ENCODE results near the gene SLC36A1. TPM values are rescaled to one million over a fixed set of nuclear protein-coding genes. Genes with fewer than 3 reads are reported as not detected.

SLC36A1 gene
- total RNA-seq (1 to 10 TPM; 5.2 to 7.8 TPM), polyA plus RNA-seq (1 to 10 TPM in 1 of 2 donors, under 1 TPM in 1; 0.80 to 2.1 TPM)

GRCh38 chr5:151447174-151448037 lies at the start of gene SLC36A1:
Gene SLC36A1 (plus strand): TSS chr5:151447603. CDS start chr5:151458793, 11,190 bp downstream.
- peak; percentile 85 to 89 (median 86) for DNase-seq
- H3K27ac ChIP-seq (ENCODE audit: low read depth, low read length), result peak within 1 kb of the TSS; percentile 64
- POLR2A ChIA-PET (ENCODE audit: partially characterized antibody), result interaction anchor here (1.4 to 3.4 kb wide), 2 partner anchors 204 to 324 kb away, joined by 12 read pairs; partner anchors contain the start of gene G3BP1
- peaks cover 3% of the 10 kb centered on the region for H3K27me3 ChIP-seq (ENCODE audit: insufficient read depth, low read length)
- CTCF ChIA-PET (ENCODE audit: partially characterized antibody), result interaction anchor here (0.6 to 6.2 kb wide), 29 partner anchors 9 to 1067 kb away, joined by 3 to 99 read pairs (median 4); no protein-coding TSS in a partner anchor
- peak within 1 kb of the TSS; percentile 92 to 99 (median 98) for H3K4me3 Mint-ChIP-seq
- H3K9me3 ChIP-seq (ENCODE audit: control insufficient read depth in 1 of 2, low read length in 2 of 2), result no peaks in the 10 kb centered on the region
- peaks cover 0 to 4% of the 10 kb centered on the region in 2 donors for H3K36me3 Mint-ChIP-seq
- intact Hi-C loops (cut with micrococcal nuclease), result loop anchor here (1.0 to 2.0 kb wide), 6 partner anchors 53 to 901 kb away; partner anchors contain the start of gene G3BP1
- peaks cover 23% of the 10 kb centered on the region for H3K4me1 ChIP-seq (ENCODE audit: insufficient read depth, low read length)
- no peaks in the 10 kb centered on the region for H3K9me3 Mint-ChIP-seq
- H3K27ac Mint-ChIP-seq, result peak within 1 kb of the TSS; percentile 80 to 97 (median 95)
- peaks cover 9 to 16% of the 10 kb centered on the region in 2 donors for H3K27me3 Mint-ChIP-seq
- H3K4me1 Mint-ChIP-seq, result peaks cover 12 to 27% (median 15%) of the 10 kb centered on the region in 4 donors
- H3K36me3 ChIP-seq (ENCODE audit: insufficient read depth, low read length), result no peaks in the 10 kb centered on the region
- peak within 1 kb of the TSS; percentile 48 to 97 for H3K4me3 ChIP-seq (ENCODE audit: low read length in 2 of 2)

GRCh38 chr5:151405334-151406160 lies 41.9 kb upstream of the SLC36A1 start:
- no peak overlapping the region for H3K27ac Mint-ChIP-seq
- peaks cover 0 to 4% (median 0%) of the 10 kb centered on the region in 8 donors for H3K9me3 Mint-ChIP-seq
- H3K27me3 Mint-ChIP-seq, result peaks cover 21 to 45% of the 10 kb centered on the region in 2 donors
- H3K9me3 ChIP-seq (ENCODE audit: control insufficient read depth in 1 of 2, low read length in 2 of 2), result no peaks in the 10 kb centered on the region
- DNase-seq, result no peak
- ChIA-PET POLR2A (ENCODE audit: partially characterized antibody) (no interaction called here), CTCF (ENCODE audit: partially characterized antibody) (no interaction called here)
- intact Hi-C loops (cut with micrococcal nuclease), result no loop called here
- H3K27ac ChIP-seq (ENCODE audit: low read depth, low read length), result no peak overlapping the region
- H3K36me3 Mint-ChIP-seq, result no peaks in the 10 kb centered on the region
- H3K36me3 ChIP-seq (ENCODE audit: insufficient read depth, low read length), result no peaks in the 10 kb centered on the region
- no peaks in the 10 kb centered on the region for H3K4me1 ChIP-seq (ENCODE audit: insufficient read depth, low read length)
- no peak overlapping the region for H3K4me3 ChIP-seq (ENCODE audit: low read length in 2 of 2)
- peaks cover 0 to 1% (median 0%) of the 10 kb centered on the region in 4 donors for H3K4me1 Mint-ChIP-seq
- H3K4me3 Mint-ChIP-seq, result no peak overlapping the region
- peaks cover 3% of the 10 kb centered on the region for H3K27me3 ChIP-seq (ENCODE audit: insufficient read depth, low read length)

- H3K4me1 ChIP-seq (ENCODE audit: insufficient read depth, low read length), result no peaks in the 10 kb centered on the region
- H3K27me3 ChIP-seq (ENCODE audit: insufficient read depth, low read length), result peaks cover 3% of the 10 kb centered on the region
- H3K9me3 ChIP-seq (ENCODE audit: control insufficient read depth in 1 of 2, low read length in 2 of 2), result no peaks in the 10 kb centered on the region
- peaks cover 0 to 4% (median 0%) of the 10 kb centered on the region in 8 donors for H3K9me3 Mint-ChIP-seq
- DNase-seq, result no peak
- H3K27ac ChIP-seq (ENCODE audit: low read depth, low read length), result no peak overlapping the region
- H3K36me3 Mint-ChIP-seq, result no peaks in the 10 kb centered on the region
- CTCF ChIA-PET (ENCODE audit: partially characterized antibody), result no interaction called here
- H3K4me3 Mint-ChIP-seq, result no peak overlapping the region
- no peak overlapping the region for H3K4me3 ChIP-seq (ENCODE audit: low read length in 2 of 2)
- peaks cover 24 to 38% of the 10 kb centered on the region in 2 donors for H3K27me3 Mint-ChIP-seq
- no peaks in the 10 kb centered on the region for H3K36me3 ChIP-seq (ENCODE audit: insufficient read depth, low read length)
- POLR2A ChIA-PET (ENCODE audit: partially characterized antibody), result no interaction called here
- intact Hi-C loops (cut with micrococcal nuclease), result no loop called here
- H3K4me1 Mint-ChIP-seq, result peaks cover 0 to 1% (median 0%) of the 10 kb centered on the region in 4 donors
- no peak overlapping the region for H3K27ac Mint-ChIP-seq
These were observed 41.0 kb upstream of the SLC36A1 start for GRCh38 chr5:151406322-151406947.

- Mint-ChIP-seq H3K27me3 (peaks cover 23 to 27% of the 10 kb centered on the region in 2 donors), H3K27ac (no peak overlapping the region), H3K4me3 (peak overlapping the region in 1 of 8 donors; percentile 24), H3K9me3 (peaks cover 0 to 4% (median 0%) of the 10 kb centered on the region in 8 donors), H3K4me1 (peaks cover 0 to 1% (median 0%) of the 10 kb centered on the region in 4 donors), H3K36me3 (no peaks in the 10 kb centered on the region)
- H3K27ac ChIP-seq (ENCODE audit: low read depth, low read length), result no peak overlapping the region
- no peaks in the 10 kb centered on the region for H3K9me3 ChIP-seq (ENCODE audit: control insufficient read depth in 1 of 2, low read length in 2 of 2)
- intact Hi-C loops (cut with micrococcal nuclease), result no loop called here
- no peak overlapping the region for H3K4me3 ChIP-seq (ENCODE audit: low read length in 2 of 2)
- ChIA-PET CTCF (ENCODE audit: partially characterized antibody) (no interaction called here), POLR2A (ENCODE audit: partially characterized antibody) (no interaction called here)
- no peaks in the 10 kb centered on the region for H3K36me3 ChIP-seq (ENCODE audit: insufficient read depth, low read length)
- H3K27me3 ChIP-seq (ENCODE audit: insufficient read depth, low read length), result peaks cover 3% of the 10 kb centered on the region
- H3K4me1 ChIP-seq (ENCODE audit: insufficient read depth, low read length), result no peaks in the 10 kb centered on the region
- DNase-seq, result no peak
These were observed 38.7 kb upstream of the SLC36A1 start for GRCh38 chr5:151408591-151409230.

- Mint-ChIP-seq H3K4me3 (no peak overlapping the region), H3K36me3 (peaks cover 0 to 4% of the 10 kb centered on the region in 2 donors), H3K9me3 (peaks cover 0 to 25% (median 17%) of the 10 kb centered on the region in 8 donors), H3K27ac (no peak overlapping the region), H3K27me3 (peaks cover 10 to 15% of the 10 kb centered on the region in 2 donors), H3K4me1 (no peaks in the 10 kb centered on the region)
- no peak for DNase-seq
- intact Hi-C loops (cut with micrococcal nuclease), result no loop called here
- H3K4me1 ChIP-seq (ENCODE audit: insufficient read depth, low read length), result no peaks in the 10 kb centered on the region
- POLR2A ChIA-PET (ENCODE audit: partially characterized antibody), result no interaction called here
- no peak overlapping the region for H3K27ac ChIP-seq (ENCODE audit: low read depth, low read length)
- H3K36me3 ChIP-seq (ENCODE audit: insufficient read depth, low read length), result no peaks in the 10 kb centered on the region
- no peak overlapping the region for H3K4me3 ChIP-seq (ENCODE audit: low read length in 2 of 2)
- H3K9me3 ChIP-seq (ENCODE audit: control insufficient read depth in 1 of 2, low read length in 2 of 2), result no peaks in the 10 kb centered on the region
- CTCF ChIA-PET (ENCODE audit: partially characterized antibody), result no interaction called here
- H3K27me3 ChIP-seq (ENCODE audit: insufficient read depth, low read length), result no peaks in the 10 kb centered on the region
These were observed 33.6 kb upstream of the SLC36A1 start for GRCh38 chr5:151413800-151414199.

- intact Hi-C loops (cut with micrococcal nuclease), result no loop called here
- Mint-ChIP-seq H3K9me3 (peaks cover 0 to 30% (median 18%) of the 10 kb centered on the region in 8 donors), H3K36me3 (peaks cover 0 to 7% of the 10 kb centered on the region in 2 donors), H3K4me3 (no peak overlapping the region), H3K4me1 (no peaks in the 10 kb centered on the region), H3K27me3 (peaks cover 7 to 15% of the 10 kb centered on the region in 2 donors), H3K27ac (no peak overlapping the region)
- Histone ChIP-seq H3K36me3 (ENCODE audit: insufficient read depth, low read length) (no peaks in the 10 kb centered on the region), H3K27me3 (ENCODE audit: insufficient read depth, low read length) (no peaks in the 10 kb centered on the region), H3K9me3 (ENCODE audit: control insufficient read depth in 1 of 2, low read length in 2 of 2) (no peaks in the 10 kb centered on the region), H3K4me3 (ENCODE audit: low read length in 2 of 2) (no peak overlapping the region), H3K4me1 (ENCODE audit: insufficient read depth, low read length) (no peaks in the 10 kb centered on the region), H3K27ac (ENCODE audit: low read depth, low read length) (no peak overlapping the region)
- DNase-seq, result no peak
- ChIA-PET POLR2A (ENCODE audit: partially characterized antibody) (interaction anchor here (0.6 kb wide), 1 partner anchor 354 kb away, joined by 3 read pairs; no protein-coding TSS in a partner anchor), CTCF (ENCODE audit: partially characterized antibody) (no interaction called here)
These were observed 32.9 kb upstream of the SLC36A1 start for GRCh38 chr5:151414536-151414935.
